ENCODE results near the gene OLFML3. TPM values are rescaled to one million over a fixed set of nuclear protein-coding genes. Genes with fewer than 3 reads are reported as not detected.

Gene OLFML3, protein sequence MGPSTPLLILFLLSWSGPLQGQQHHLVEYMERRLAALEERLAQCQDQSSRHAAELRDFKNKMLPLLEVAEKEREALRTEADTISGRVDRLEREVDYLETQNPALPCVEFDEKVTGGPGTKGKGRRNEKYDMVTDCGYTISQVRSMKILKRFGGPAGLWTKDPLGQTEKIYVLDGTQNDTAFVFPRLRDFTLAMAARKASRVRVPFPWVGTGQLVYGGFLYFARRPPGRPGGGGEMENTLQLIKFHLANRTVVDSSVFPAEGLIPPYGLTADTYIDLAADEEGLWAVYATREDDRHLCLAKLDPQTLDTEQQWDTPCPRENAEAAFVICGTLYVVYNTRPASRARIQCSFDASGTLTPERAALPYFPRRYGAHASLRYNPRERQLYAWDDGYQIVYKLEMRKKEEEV
- total RNA-seq (2014; rRNA removed) (7.0 TPM in 2 replicates), Bru-seq, nascent RNA (percentile 56 among the genes with signal in this experiment), BruChase-seq, experiment 1, labeled RNA remaining after a 6-hour chase (percentile 46 among the genes with signal in this experiment), BruChase-seq, experiment 2, labeled RNA remaining after a 2-hour chase (percentile 50 among the genes with signal in this experiment)
- long read RNA-seq, partial matches to known transcripts = 0 of 5 reads
- long read RNA-seq, other reads (novel, unspliced or antisense) = 5 of 5 reads

DNA sequence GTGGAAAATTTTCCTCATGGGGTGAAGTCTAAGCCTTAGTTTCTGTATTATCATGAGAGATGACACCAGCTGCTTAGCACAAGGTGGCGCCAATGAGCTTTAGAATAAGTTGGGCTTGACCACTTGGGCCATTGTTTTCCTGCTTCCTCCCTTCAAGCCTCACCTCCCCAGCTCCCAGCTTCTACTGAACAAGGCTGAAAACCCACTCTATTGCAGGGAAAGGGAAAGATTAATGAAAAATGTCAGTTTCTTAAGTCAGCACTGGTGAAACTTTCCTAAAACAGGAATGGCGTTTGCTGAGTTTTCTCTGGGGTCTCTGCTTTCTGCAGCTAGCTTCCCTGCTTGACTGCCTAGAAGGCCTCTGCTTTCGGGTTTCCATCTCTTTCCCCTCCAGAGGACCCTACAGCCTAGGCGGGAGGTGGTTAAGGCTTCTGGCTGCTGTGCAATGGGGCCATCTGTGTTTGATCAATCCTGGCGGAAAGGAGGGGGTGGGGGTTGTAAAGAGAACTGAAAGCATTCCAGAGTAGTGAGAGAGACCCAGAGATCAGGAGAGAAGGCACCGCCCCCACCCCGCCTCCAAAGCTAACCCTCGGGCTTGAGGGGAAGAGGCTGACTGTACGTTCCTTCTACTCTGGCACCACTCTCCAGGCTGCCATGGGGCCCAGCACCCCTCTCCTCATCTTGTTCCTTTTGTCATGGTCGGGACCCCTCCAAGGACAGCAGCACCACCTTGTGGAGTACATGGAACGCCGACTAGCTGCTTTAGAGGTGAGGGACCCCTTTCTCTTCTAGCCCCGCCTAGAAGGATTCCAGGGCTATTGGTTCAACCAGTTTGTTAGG lies at the start of gene OLFML3:
OLFML3 (plus strand) TSS at position 612 of the 840 bp plus-strand sequence; CDS start at position 655, 43 bp downstream.
- no peaks in the 10 kb centered on the region for H4K20me1 ChIP-seq (ENCODE audit: low read length)
- peak; percentile 78 for ATAC-seq
- peak within 1 kb of the TSS; percentile 42; the same call in 1 of the 2 replicates for H3K9ac ChIP-seq (ENCODE audit: low read length)
- no peaks in the 10 kb centered on the region for H3K79me2 ChIP-seq (ENCODE audit: low read length)
- CTCF ChIA-PET = interaction anchor here (0.5 to 1.7 kb wide), 7 partner anchors 20 to 304 kb away, joined by 3 to 14 read pairs (median 4); no protein-coding TSS in a partner anchor
- intact Hi-C loops (cut with micrococcal nuclease) = loop anchor here (1.0 to 5.0 kb wide), 8 partner anchors 55 to 692 kb away; partner anchors contain the start of gene DENND2C
- H3K4me3 ChIP-seq (ENCODE audit: low read length) = peak within 1 kb of the TSS; percentile 57
- H3K27me3 ChIP-seq (ENCODE audit: low read length) = no peaks in the 10 kb centered on the region
- peaks cover 2% of the 10 kb centered on the region; the same call in 1 of the 2 replicates for H3K36me3 ChIP-seq (ENCODE audit: low read depth, low read length)
- BruUV-seq (replicated peaks) = TSS peak; percentile 4
- H2AFZ ChIP-seq (ENCODE audit: low read length) = peak within 1 kb of the TSS; percentile 68
- H3F3A ChIP-seq (ENCODE audit: low read length, unreplicated experiment) = no peaks in the 10 kb centered on the region
- POLR2A ChIA-PET (ENCODE audit: unreplicated experiment) = no interaction called here
- H3K9me3 ChIP-seq (ENCODE audit: low read length) = no peaks in the 10 kb centered on the region
- DNase-seq = peak; percentile 88
- peak within 1 kb of the TSS; percentile 75 for H3K27ac ChIP-seq (ENCODE audit: low read length)
- no peaks in the 10 kb centered on the region for H3K9me2 ChIP-seq (replicated peaks; ENCODE audit: low read length)
- H3K4me2 ChIP-seq (ENCODE audit: low read length) = peak within 1 kb of the TSS; percentile 87
- peaks cover 19% of the 10 kb centered on the region for H3K4me1 ChIP-seq (ENCODE audit: insufficient read depth, low read length)
- TF ChIP-seq, protein P1, sequence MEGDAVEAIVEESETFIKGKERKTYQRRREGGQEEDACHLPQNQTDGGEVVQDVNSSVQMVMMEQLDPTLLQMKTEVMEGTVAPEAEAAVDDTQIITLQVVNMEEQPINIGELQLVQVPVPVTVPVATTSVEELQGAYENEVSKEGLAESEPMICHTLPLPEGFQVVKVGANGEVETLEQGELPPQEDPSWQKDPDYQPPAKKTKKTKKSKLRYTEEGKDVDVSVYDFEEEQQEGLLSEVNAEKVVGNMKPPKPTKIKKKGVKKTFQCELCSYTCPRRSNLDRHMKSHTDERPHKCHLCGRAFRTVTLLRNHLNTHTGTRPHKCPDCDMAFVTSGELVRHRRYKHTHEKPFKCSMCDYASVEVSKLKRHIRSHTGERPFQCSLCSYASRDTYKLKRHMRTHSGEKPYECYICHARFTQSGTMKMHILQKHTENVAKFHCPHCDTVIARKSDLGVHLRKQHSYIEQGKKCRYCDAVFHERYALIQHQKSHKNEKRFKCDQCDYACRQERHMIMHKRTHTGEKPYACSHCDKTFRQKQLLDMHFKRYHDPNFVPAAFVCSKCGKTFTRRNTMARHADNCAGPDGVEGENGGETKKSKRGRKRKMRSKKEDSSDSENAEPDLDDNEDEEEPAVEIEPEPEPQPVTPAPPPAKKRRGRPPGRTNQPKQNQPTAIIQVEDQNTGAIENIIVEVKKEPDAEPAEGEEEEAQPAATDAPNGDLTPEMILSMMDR (conservative IDR thresholded peaks at IDR 0.05; ENCODE audit: low read depth, low read length) = peak; percentile 83
- no peak for TF ChIP-seq EZH2 (IDR thresholded peaks at IDR 0.05; ENCODE audit: low read length, unreplicated experiment)

DNA sequence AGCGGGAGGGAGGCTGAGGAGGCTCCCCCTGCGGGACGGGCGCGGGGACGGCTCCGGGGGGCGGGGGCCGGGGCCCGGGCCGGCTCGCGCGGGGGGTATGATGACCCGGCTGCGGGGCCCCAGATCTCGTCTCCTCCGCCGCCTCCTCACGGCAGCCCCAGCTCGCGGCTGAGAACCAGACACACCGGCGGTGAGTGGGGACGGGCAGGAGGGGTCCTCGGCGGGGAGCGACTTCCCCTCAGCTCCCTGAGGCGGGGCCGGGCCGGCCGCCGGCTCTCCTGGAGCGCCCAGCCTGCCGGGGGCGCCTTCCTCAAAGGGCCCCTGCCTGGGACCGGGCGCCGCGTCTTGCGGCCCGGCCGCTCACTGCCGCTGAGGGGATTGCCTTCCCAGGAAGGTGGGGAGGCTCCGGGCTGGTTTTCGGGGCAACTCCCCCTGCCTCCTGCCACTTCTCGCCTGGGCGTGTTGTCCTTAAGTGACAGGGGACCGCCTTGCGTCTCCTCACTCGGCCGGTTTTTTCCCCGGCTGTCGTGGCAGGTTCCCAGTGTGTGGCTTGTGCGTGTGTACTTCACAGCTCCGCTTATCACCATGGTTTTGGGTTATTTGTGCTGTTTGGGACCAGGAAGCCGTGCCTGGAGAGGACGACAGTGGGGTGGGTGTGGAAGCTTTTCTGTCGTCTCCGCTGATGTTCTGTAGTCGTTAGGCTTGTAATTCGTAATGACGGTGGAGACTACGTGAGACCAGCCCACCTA lies 49.4 kb upstream of the OLFML3 start:
- Histone ChIP-seq H3K79me2 (ENCODE audit: low read length) (peaks cover 63% of the 10 kb centered on the region), H2AFZ (ENCODE audit: low read length) (peak overlapping the region; percentile 99), H4K20me1 (ENCODE audit: low read length) (peaks cover 20% of the 10 kb centered on the region; the same call in 1 of the 2 replicates), H3K9me3 (ENCODE audit: low read length) (no peaks in the 10 kb centered on the region), H3K4me1 (ENCODE audit: insufficient read depth, low read length) (peaks cover 32% of the 10 kb centered on the region), H3K9ac (ENCODE audit: low read length) (peak overlapping the region; percentile 82), H3K4me3 (ENCODE audit: low read length) (peak overlapping the region; percentile 86), H3K9me2 (replicated peaks; ENCODE audit: low read length) (no peaks in the 10 kb centered on the region), H3K27ac (ENCODE audit: low read length) (peak overlapping the region; percentile 41), H3K27me3 (ENCODE audit: low read length) (no peaks in the 10 kb centered on the region), H3K4me2 (ENCODE audit: low read length) (peak overlapping the region; percentile 96), H3K36me3 (ENCODE audit: low read depth, low read length) (no peaks in the 10 kb centered on the region), H3F3A (ENCODE audit: low read length, unreplicated experiment) (no peaks in the 10 kb centered on the region)
- DNase-seq = peak; percentile 22
- TF ChIP-seq EZH2phosphoT487 (IDR thresholded peaks at IDR 0.05; ENCODE audit: borderline replicate concordance, low read length) (no peak), EZH2 (IDR thresholded peaks at IDR 0.05; ENCODE audit: low read length, unreplicated experiment) (no peak)
- TF ChIP-seq, protein P1 (conservative IDR thresholded peaks at IDR 0.05; ENCODE audit: low read depth, low read length) = peak; percentile 31; the same call in 1 of the 2 replicates
- ChIA-PET CTCF (interaction anchor here (0.5 kb wide), 1 partner anchor 118 kb away, joined by 3 read pairs; the partner anchor contains the start of gene RSBN1), POLR2A (ENCODE audit: unreplicated experiment) (interaction anchor here (0.5 to 1.3 kb wide), 4 partner anchors 26 to 580 kb away, joined by 3 to 10 read pairs (median 4); partner anchors contain the start of gene AP4B1)
- ATAC-seq = peak; percentile 49
- TSS peak; percentile 46 for BruUV-seq (replicated peaks)
- intact Hi-C loops (cut with micrococcal nuclease) = loop anchor here (1.0 kb wide), 1 partner anchor 25 kb away; the partner anchor contains the start of gene DCLRE1B

All from PC-3 (cell line).